Immature natural killer cell (primary cell): ENCODE measurements around the gene ATP11C. TPM values are rescaled to one million over a fixed set of nuclear protein-coding genes. Genes with fewer than 3 reads are reported as not detected.
"Not testable (repeated sequence)": the region's sequence is repeated elsewhere in the genome, so short reads cannot be mapped to it uniquely, and the experiment has no call there.

Experiments
- DNase-seq, 3 donors: peaks; one replicate each; pipeline ENCODE4 v3.0.0; 2022; ENCODE audit warnings: mixed read lengths in 1 of 3
- H3K27ac Mint-ChIP-seq, 6 donors: one replicate each; pipeline ENCODE4 v1.8.0; 2020; ENCODE audit warnings: mixed read lengths in 6 of 6, mild to moderate bottlenecking in 5 of 6, inconsistent platforms in 4 of 6, moderate library complexity in 3 of 6
- H3K27me3 Mint-ChIP-seq, 3 donors: one replicate each; pipeline ENCODE4 v1.8.0; 2020 to 2021; ENCODE audit warnings: low read depth in 3 of 3, mild to moderate bottlenecking in 3 of 3, mixed read lengths in 3 of 3, moderate library complexity in 3 of 3, inconsistent platforms in 1 of 3
- H3K36me3 Mint-ChIP-seq, 3 donors: one replicate each; pipeline ENCODE4 v1.8.0; 2020; ENCODE audit warnings: mixed read lengths in 3 of 3, inconsistent platforms in 2 of 3, mild to moderate bottlenecking in 2 of 3
- H3K4me1 Mint-ChIP-seq, 2 donors: one replicate each; pipeline ENCODE4 v1.8.0; 2020; ENCODE audit warnings: inconsistent platforms in 2 of 2, mild to moderate bottlenecking in 2 of 2, mixed read lengths in 2 of 2, moderate library complexity in 1 of 2
- H3K4me3 Mint-ChIP-seq, 5 donors: one replicate each; pipeline ENCODE4 v1.8.0; 2020; ENCODE audit warnings: mild to moderate bottlenecking in 5 of 5, mixed read lengths in 5 of 5, inconsistent platforms in 3 of 5, moderate library complexity in 3 of 5
- H3K9me3 Mint-ChIP-seq, 6 donors: one replicate each; pipeline ENCODE4 v1.8.0; 2020; ENCODE audit warnings: mild to moderate bottlenecking in 6 of 6, mixed read lengths in 6 of 6, inconsistent platforms in 4 of 6, moderate library complexity in 3 of 6
- polyA plus RNA-seq, 3 donors: library from polyadenylated mRNA; unstranded; fragments of 300-500 nt; fragmentation: Illumina TruSeq; gene quantifications; one replicate each; pipeline ENCODE4 v1.2.3, GENCODE V29; 2021

ATP11C gene
- polyA plus RNA-seq, result 1 to 10 TPM; 1.5 to 3.6 (median 2.9) TPM

GRCh38 chrX:139932901-139933796 is at the start of gene ATP11C:
ATP11C (minus strand) TSS chrX:139933053; CDS start chrX:139932042, 1,011 bp downstream.
- DNase-seq, result peak; percentile 70 to 75 (median 74)
- no peaks in the 10 kb centered on the region for H3K36me3 Mint-ChIP-seq
- peaks cover 6 to 9% (median 6%) of the 10 kb centered on the region in 3 donors for H3K27me3 Mint-ChIP-seq
- peak within 1 kb of the TSS; percentile 93 to 99 (median 96) for H3K27ac Mint-ChIP-seq
- no peaks in the 10 kb centered on the region for H3K9me3 Mint-ChIP-seq
- H3K4me3 Mint-ChIP-seq, result peak within 1 kb of the TSS; percentile 90 to 96 (median 94)
- peaks cover 13 to 35% of the 10 kb centered on the region in 2 donors for H3K4me1 Mint-ChIP-seq

- no peak for DNase-seq
- Mint-ChIP-seq H3K9me3 (peaks cover 0 to 1% (median 0%) of the 10 kb centered on the region in 6 donors), H3K4me3 (no peak overlapping the region), H3K27ac (no peak overlapping the region), H3K36me3 (no peaks in the 10 kb centered on the region), H3K27me3 (peaks cover 4 to 5% (median 5%) of the 10 kb centered on the region in 3 donors), H3K4me1 (no peaks in the 10 kb centered on the region)
These were observed 41.6 kb upstream of the ATP11C start for GRCh38 chrX:139974471-139974870.

GRCh38 chrX:139972629-139973624 is 40.1 kb upstream of the ATP11C start:
- no peak overlapping the region for H3K4me3 Mint-ChIP-seq
- peaks cover 5 to 6% (median 5%) of the 10 kb centered on the region in 3 donors for H3K27me3 Mint-ChIP-seq

GRCh38 chrX:139972113-139972512 is 39.3 kb upstream of the ATP11C start:
- Mint-ChIP-seq H3K4me3 (no peak overlapping the region), H3K4me1 (no peaks in the 10 kb centered on the region), H3K27me3 (peaks cover 4 to 6% (median 5%) of the 10 kb centered on the region in 3 donors), H3K27ac (no peak overlapping the region), H3K9me3 (peaks cover 0 to 1% (median 0%) of the 10 kb centered on the region in 6 donors), H3K36me3 (no peaks in the 10 kb centered on the region)
- DNase-seq, result no peak

More at GRCh38 chrX:139972629-139973624, 40.1 kb upstream of the ATP11C start:
- DNase-seq, result no peak
- peaks cover 0 to 1% (median 0%) of the 10 kb centered on the region in 6 donors for H3K9me3 Mint-ChIP-seq
- H3K36me3 Mint-ChIP-seq, result no peaks in the 10 kb centered on the region
- H3K4me1 Mint-ChIP-seq, result no peaks in the 10 kb centered on the region
- no peak overlapping the region for H3K27ac Mint-ChIP-seq

GRCh38 chrX:139971394-139971749 is 38.5 kb upstream of the ATP11C start:
- no peaks in the 10 kb centered on the region for H3K36me3 Mint-ChIP-seq
- H3K27me3 Mint-ChIP-seq, result peaks cover 4 to 6% (median 4%) of the 10 kb centered on the region in 3 donors
- DNase-seq, result no peak
- H3K9me3 Mint-ChIP-seq, result peaks cover 0 to 1% (median 0%) of the 10 kb centered on the region in 6 donors
- H3K27ac Mint-ChIP-seq, result no peak overlapping the region
- H3K4me3 Mint-ChIP-seq, result no peak overlapping the region
- no peaks in the 10 kb centered on the region for H3K4me1 Mint-ChIP-seq

GRCh38 chrX:139969286-139969685 is 36.4 kb upstream of the ATP11C start:
- Mint-ChIP-seq H3K27ac (no peak overlapping the region), H3K4me3 (no peak overlapping the region), H3K4me1 (no peaks in the 10 kb centered on the region), H3K27me3 (peaks cover 2 to 6% (median 3%) of the 10 kb centered on the region in 3 donors), H3K36me3 (no peaks in the 10 kb centered on the region), H3K9me3 (no peaks in the 10 kb centered on the region)
- no peak for DNase-seq

- H3K36me3 Mint-ChIP-seq, result no peaks in the 10 kb centered on the region
- H3K27ac Mint-ChIP-seq, result no peak overlapping the region
- H3K4me1 Mint-ChIP-seq, result no peaks in the 10 kb centered on the region
- no peak for DNase-seq
- H3K4me3 Mint-ChIP-seq, result no peak overlapping the region
- peaks cover 2 to 6% (median 2%) of the 10 kb centered on the region in 3 donors for H3K27me3 Mint-ChIP-seq
- H3K9me3 Mint-ChIP-seq, result no peaks in the 10 kb centered on the region
These were observed 34.9 kb upstream of the ATP11C start for GRCh38 chrX:139967750-139968149.

GRCh38 chrX:139967300-139967699 is 34.4 kb upstream of the ATP11C start:
- peaks cover 2 to 4% (median 2%) of the 10 kb centered on the region in 3 donors for H3K27me3 Mint-ChIP-seq
- H3K36me3 Mint-ChIP-seq, result no peaks in the 10 kb centered on the region
- no peak overlapping the region for H3K27ac Mint-ChIP-seq
- H3K9me3 Mint-ChIP-seq, result no peaks in the 10 kb centered on the region
- H3K4me1 Mint-ChIP-seq, result no peaks in the 10 kb centered on the region
- no peak overlapping the region for H3K4me3 Mint-ChIP-seq
- DNase-seq, result no peak

GRCh38 chrX:139966159-139966558 is 33.3 kb upstream of the ATP11C start:
- H3K4me1 Mint-ChIP-seq, H3K27me3 Mint-ChIP-seq, H3K9me3 Mint-ChIP-seq, H3K27ac Mint-ChIP-seq, H3K4me3 Mint-ChIP-seq, H3K36me3 Mint-ChIP-seq: not testable (repeated sequence)
- peak in 1 of 3 donors; percentile 4 for DNase-seq

GRCh38 chrX:139965421-139965820 is 32.6 kb upstream of the ATP11C start, which contains the start of gene CXorf66:
CXorf66 (minus strand) TSS chrX:139965521; CDS start chrX:139965496, 25 bp downstream.
- no peaks in the 10 kb centered on the region for H3K9me3 Mint-ChIP-seq
- H3K4me1 Mint-ChIP-seq, result no peaks in the 10 kb centered on the region
- no peak for DNase-seq
- no peaks in the 10 kb centered on the region for H3K36me3 Mint-ChIP-seq
- no peak within 1 kb of the TSS for H3K27ac Mint-ChIP-seq
- no peak within 1 kb of the TSS for H3K4me3 Mint-ChIP-seq
- H3K27me3 Mint-ChIP-seq, result peaks cover 2% of the 10 kb centered on the region in 3 donors

- not testable (repeated sequence) for DNase-seq, H3K36me3 Mint-ChIP-seq, H3K9me3 Mint-ChIP-seq, H3K27me3 Mint-ChIP-seq, H3K4me3 Mint-ChIP-seq, H3K4me1 Mint-ChIP-seq, H3K27ac Mint-ChIP-seq
These were observed 28.2 kb upstream of the ATP11C start for GRCh38 chrX:139961091-139961490.

- Mint-ChIP-seq H3K9me3 (no peaks in the 10 kb centered on the region), H3K36me3 (no peaks in the 10 kb centered on the region)
These were observed 16.9 kb upstream of the ATP11C start for GRCh38 chrX:139949703-139950102.

GRCh38 chrX:139945075-139945474 is 12.2 kb upstream of the ATP11C start:
- peaks cover 0 to 11% (median 6%) of the 10 kb centered on the region in 3 donors for H3K27me3 Mint-ChIP-seq
- no peak overlapping the region for H3K4me3 Mint-ChIP-seq
- H3K27ac Mint-ChIP-seq, result no peak overlapping the region
- DNase-seq, result no peak
- H3K4me1 Mint-ChIP-seq, result no peaks in the 10 kb centered on the region
- H3K9me3 Mint-ChIP-seq, result no peaks in the 10 kb centered on the region
- H3K36me3 Mint-ChIP-seq, result no peaks in the 10 kb centered on the region

More at GRCh38 chrX:139949703-139950102, 16.9 kb upstream of the ATP11C start:
- Mint-ChIP-seq H3K4me3 (no peak overlapping the region), H3K4me1 (no peaks in the 10 kb centered on the region), H3K27me3 (peaks cover 0 to 9% (median 9%) of the 10 kb centered on the region in 3 donors), H3K27ac (no peak overlapping the region)
- no peak for DNase-seq
